Adrenal gland (tissue), 12 donors: ENCODE results near the gene IQSEC3. TPM values are rescaled to one million over a fixed set of nuclear protein-coding genes. Genes with fewer than 3 reads are reported as not detected.
"Not testable (repeated sequence)": the region's sequence is repeated elsewhere in the genome, so short reads cannot be mapped to it uniquely, and the experiment has no call there.

ENCODE experiments used
- DNase-seq, 7 donors: peaks; one replicate each; pipeline ENCODE4 v3.0.0-alpha.2; 2019 to 2020
- H3K27ac ChIP-seq, 5 donors: fragments of 200-600 bp; sonication (generic) in 4 of 5; 1 replicate in 3 of 5; 2 replicates in 2 of 5; pipeline versions ENCODE4 v1.5.1 to v1.8.0; 2016 to 2020; ENCODE audit warnings: mild to moderate bottlenecking in 1 of 5
- H3K27me3 ChIP-seq: fragments of 200-600 bp; 2 replicates; pipeline ENCODE4 v1.8.0; 2021
- H3K36me3 ChIP-seq, 2 donors: fragments of 200-600 bp; replicated peaks in 1 of 2; 1 replicate in 1 of 2; 2 replicates in 1 of 2; pipeline versions ENCODE4 v1.5.1 to v1.8.0; 2018 to 2022
- H3K4me1 ChIP-seq, 2 donors: fragments of 200-600 bp; replicated peaks in 1 of 2; 1 replicate in 1 of 2; 2 replicates in 1 of 2; pipeline versions ENCODE4 v1.5.1 to v1.8.0; 2018 to 2021
- H3K4me3 ChIP-seq, 4 donors: fragments of 200-600 bp; sonication (generic) in 3 of 4; one replicate each; pipeline ENCODE4 v1.5.1; 2016 to 2018
- H3K9me3 ChIP-seq, 3 donors: fragments of 200-600 bp; sonication (generic) in 1 of 3; replicated peaks in 1 of 3; 1 replicate in 2 of 3; 2 replicates in 1 of 3; pipeline versions ENCODE4 v1.5.1 to v1.8.0; 2016 to 2021
- CTCF ChIP-seq, 6 experiments: fragments of 450-650 bp in 4 of 6; fragments of 200-600 bp in 2 of 6; sonication (generic) in 1 of 6; IDR thresholded peaks; 1 replicate in 5 of 6; 2 replicates in 1 of 6; pipeline versions ENCODE4 v1.5.1 to v1.8.0; 2016 to 2021; ENCODE audit warnings: antibody characterized with exemption in 6 of 6, mild to moderate bottlenecking in 2 of 6, moderate library complexity in 1 of 6
- POLR2A ChIP-seq, 2 donors: fragments of 450-650 bp; IDR thresholded peaks; one replicate each; pipeline ENCODE4 v1.6.1; 2017; ENCODE audit warnings: antibody characterized with exemption in 2 of 2, mild to moderate bottlenecking in 2 of 2, moderate library complexity in 1 of 2
- WGBS, 4 donors: extraction: QIAGEN DNeasy Blood & Tissue Kit in 2 of 4; methylation state at CpG; one replicate each; pipeline versions ENCODE4 v1.1.5 to v1.1.7; 2013 to 2017; 5-methylcytosine and 5-hydroxymethylcytosine counted together
- intact Hi-C, 2 donors: fragments of 100-400 bp; cut with DNase I; formaldehyde crosslinking; loops; one replicate each; pipeline versions ENCODE4 v1.14.1 to v1.15.0; 2022 to 2023
- polyA plus RNA-seq, 3 donors: library from polyadenylated mRNA; stranded (reverse); fragments of 200-250 nt in 2 of 3; fragments of 350-450 nt in 1 of 3; fragmentation: Illumina TruSeq in 1 of 3; extraction: RNeasy Lipid Tissue Mini Kit (QIAGEN cat#74804) in 1 of 3; gene quantifications; one replicate each; pipeline ENCODE4 v1.2.3, GENCODE V29; 2013 to 2014
- total RNA-seq, 9 donors: library from RNA; depleted of rRNA in 4 of 9; stranded (reverse); fragments of >200 nt in 4 of 9; fragments of 120-200 nt in 1 of 9; fragmentation: NEBNext Ultra II Directional in 1 of 9; extraction: Animal tissue kit (Norgen Biotek cat#: 25700) in 1 of 9; gene quantifications; one replicate each; pipeline versions ENCODE4 v1.1.0 to v1.2.4, GENCODE V29; 2013 to 2023
- donor health status: healthy with polysubstance abuse.
- donor health status: Bipolar disorder and iron deficiency.
- donor health status: DM: yes; HTN: yes; CAD: no.
- donor health status: DM: no; HTN: no; CAD: no.
- donor health status: DM: no; HTN: no; CAD: no.
- donor health status: DM: yes; HTN: yes; CAD: no.

Gene IQSEC3
- total and polyA plus RNA-seq, 12 donors: 0.13 to 6.3 (median 1.00) TPM

GRCh38 chr12:21301-22189, 45.0 kb upstream of the IQSEC3 start:
- Histone ChIP-seq H3K4me3 (no peak overlapping the region), H3K27me3 (no peaks in the 10 kb centered on the region), H3K36me3 (no peaks in the 10 kb centered on the region), H3K4me1 (no peaks in the 10 kb centered on the region), H3K27ac (no peak overlapping the region), H3K9me3 (no peaks in the 10 kb centered on the region)
- 68 to 83% (median 78%) methylated on average over 15 to 18 of the region's 18 CpGs for WGBS, 4 donors
- intact Hi-C loops: no loop called here
- no peak for TF ChIP-seq POLR2A (IDR thresholded peaks at IDR 0.05)
- TF ChIP-seq CTCF (IDR thresholded peaks at IDR 0.05): no peak
- DNase-seq: peak in 1 of 7 donors; percentile 52

GRCh38 chr12:22190-22529, 44.4 kb upstream of the IQSEC3 start:
- H3K4me1 ChIP-seq: no peaks in the 10 kb centered on the region
- TF ChIP-seq POLR2A (IDR thresholded peaks at IDR 0.05): no peak
- no peak for TF ChIP-seq CTCF (IDR thresholded peaks at IDR 0.05)
- no peak overlapping the region for H3K27ac ChIP-seq
- DNase-seq: peak in 1 of 7 donors; percentile 43
- 70 to 83% (median 74%) methylated on average over 4 of the region's 4 CpGs for WGBS, 4 donors
- no peaks in the 10 kb centered on the region for H3K36me3 ChIP-seq
- H3K27me3 ChIP-seq: no peaks in the 10 kb centered on the region
- intact Hi-C loops: no loop called here
- no peaks in the 10 kb centered on the region for H3K9me3 ChIP-seq
- no peak overlapping the region for H3K4me3 ChIP-seq

- no peaks in the 10 kb centered on the region for H3K27me3 ChIP-seq
- H3K9me3 ChIP-seq: no peaks in the 10 kb centered on the region
- no peaks in the 10 kb centered on the region for H3K36me3 ChIP-seq
- H3K27ac ChIP-seq: no peak overlapping the region
- TF ChIP-seq POLR2A (IDR thresholded peaks at IDR 0.05): no peak
- TF ChIP-seq CTCF (IDR thresholded peaks at IDR 0.05): no peak
- 80 to 86% (median 83%) methylated on average over 8 to 12 of the region's 12 CpGs for WGBS, 4 donors
- H3K4me1 ChIP-seq: no peaks in the 10 kb centered on the region
- intact Hi-C loops: no loop called here
- peak in 1 of 7 donors; percentile 49 for DNase-seq
- H3K4me3 ChIP-seq: no peak overlapping the region
Measured at GRCh38 chr12:22530-23201, 43.9 kb upstream of the IQSEC3 start.

GRCh38 chr12:27904-28303, 38.7 kb upstream of the IQSEC3 start:
- H3K4me3 ChIP-seq, intact Hi-C loops, H3K4me1 ChIP-seq, H3K36me3 ChIP-seq, DNase-seq, H3K9me3 ChIP-seq, H3K27ac ChIP-seq, H3K27me3 ChIP-seq: not testable (repeated sequence)
- WGBS, 4 donors: no CpG with 5 or more reads among the region's 5 CpGs

GRCh38 chr12:38775-39174, 27.8 kb upstream of the IQSEC3 start:
- H3K4me3 ChIP-seq, intact Hi-C loops, H3K27me3 ChIP-seq, H3K36me3 ChIP-seq, H3K9me3 ChIP-seq, H3K27ac ChIP-seq, H3K4me1 ChIP-seq, DNase-seq: not testable (repeated sequence)
- 67 to 83% (median 69%) methylated on average over 6 to 9 of the region's 9 CpGs; no CpG with 5 or more reads in 1 of the 4 donors for WGBS, 4 donors

- DNase-seq: peak in 1 of 7 donors; percentile 27
- H3K27me3 ChIP-seq, H3K36me3 ChIP-seq, H3K9me3 ChIP-seq, H3K27ac ChIP-seq, H3K4me3 ChIP-seq, H3K4me1 ChIP-seq, intact Hi-C loops: not testable (repeated sequence)
- 60 to 89% (median 72%) methylated on average over 3 to 6 of the region's 6 CpGs for WGBS, 4 donors
Measured at GRCh38 chr12:39555-40265, 26.9 kb upstream of the IQSEC3 start.

GRCh38 chr12:44352-44751, 22.2 kb upstream of the IQSEC3 start:
- H3K4me1 ChIP-seq, intact Hi-C loops, H3K27ac ChIP-seq, DNase-seq, H3K36me3 ChIP-seq, H3K27me3 ChIP-seq, H3K4me3 ChIP-seq, H3K9me3 ChIP-seq: not testable (repeated sequence)
- WGBS, 4 donors: 69 to 77% (median 74%) methylated on average over 5 to 8 of the region's 8 CpGs
